DMS53 treated with DMSO at 0.1 percent for 48 hours (cell line): ENCODE measurements around the gene PEX11B.

Experiments
- DNase-seq: peaks from one replicate; lab custom pipeline; 2025; ENCODE audit not compliant: unreplicated experiment; lab: John Stamatoyannopoulos, UW

PEX11B gene

DNA sequence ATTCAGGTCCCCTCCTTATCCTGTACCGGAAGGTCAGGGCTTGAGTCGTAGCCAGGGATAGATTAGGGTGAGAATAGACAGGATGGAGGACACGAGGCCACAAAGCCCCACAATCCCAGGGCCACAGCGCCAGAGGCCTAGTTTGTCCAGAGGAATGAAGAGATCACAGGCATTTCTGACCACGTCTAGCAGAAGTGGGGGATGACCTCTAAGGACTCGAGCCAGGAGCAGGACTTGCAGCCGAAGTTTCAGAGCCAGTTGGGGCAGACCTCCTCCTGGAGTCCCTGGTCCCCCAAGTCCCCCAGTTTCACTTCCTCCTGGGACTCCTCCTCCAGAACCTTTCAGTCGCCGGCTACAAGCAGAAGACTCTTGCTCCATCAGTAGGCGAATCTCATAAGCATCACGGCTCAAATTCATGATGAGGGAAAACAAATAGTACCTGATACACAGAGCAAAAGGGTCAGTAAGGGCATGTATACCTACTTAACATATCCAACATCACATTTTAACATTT, 6.3 kb downstream of the PEX11B start:
- no peak for DNase-seq

DNA sequence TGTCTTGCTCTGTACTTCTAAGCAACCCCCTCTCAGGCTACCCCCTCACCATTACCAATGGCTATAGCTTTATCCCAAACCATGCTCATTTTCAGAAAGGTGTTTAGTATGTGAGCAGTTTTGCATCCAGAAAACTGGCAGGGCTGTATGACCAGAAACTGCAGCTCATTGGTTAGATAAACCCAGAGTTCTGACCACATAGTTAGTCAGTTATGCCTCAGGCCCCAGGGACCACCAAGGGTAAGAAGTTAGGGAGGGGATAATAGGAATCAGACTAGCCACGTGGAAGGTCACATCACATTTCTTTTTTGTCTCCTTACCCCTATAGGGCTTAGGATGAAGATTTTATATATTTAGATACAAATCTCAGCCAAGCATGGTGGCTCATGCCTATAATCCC, 9.9 kb downstream of the PEX11B start:
- DNase-seq = no peak

DNA sequence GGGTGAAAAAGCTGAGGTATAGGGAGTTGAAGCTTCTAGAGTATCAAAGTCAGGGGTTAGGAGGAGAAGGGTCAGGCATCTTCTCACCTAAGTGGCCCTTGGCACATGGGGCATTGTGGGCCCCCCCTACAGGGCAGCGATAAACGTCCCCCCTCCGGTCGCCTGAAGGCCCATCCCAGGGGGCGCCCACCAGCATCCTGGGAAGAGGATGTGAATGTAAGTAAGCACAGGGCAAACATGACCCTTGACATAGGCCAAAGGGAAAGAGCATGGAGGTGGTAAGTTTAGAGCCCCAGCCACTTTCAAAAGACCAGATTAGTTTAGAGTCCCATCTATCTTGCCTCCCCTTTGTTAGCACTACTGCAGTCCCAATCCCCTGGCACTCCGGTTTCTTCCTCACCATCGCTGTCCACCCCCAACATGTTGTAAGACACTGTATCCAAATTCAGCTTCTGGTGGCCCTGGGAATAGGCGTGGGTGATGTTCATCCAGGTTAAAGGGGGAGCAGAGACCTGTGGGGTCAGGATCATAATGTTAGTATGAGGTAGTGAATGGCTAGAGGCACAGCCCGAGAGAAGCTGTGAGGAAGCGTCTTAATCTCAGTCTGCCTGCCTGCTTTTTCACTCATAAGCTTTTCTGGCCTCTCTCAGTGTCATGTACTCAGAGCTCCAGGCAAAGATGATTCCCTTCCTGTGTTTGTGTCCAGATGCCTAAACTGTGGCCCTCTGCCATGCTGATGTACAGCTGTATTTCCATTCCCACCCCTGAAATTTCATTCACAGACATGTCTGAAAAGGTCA, 11.4 kb downstream of the PEX11B start:
- DNase-seq = no peak

DNA sequence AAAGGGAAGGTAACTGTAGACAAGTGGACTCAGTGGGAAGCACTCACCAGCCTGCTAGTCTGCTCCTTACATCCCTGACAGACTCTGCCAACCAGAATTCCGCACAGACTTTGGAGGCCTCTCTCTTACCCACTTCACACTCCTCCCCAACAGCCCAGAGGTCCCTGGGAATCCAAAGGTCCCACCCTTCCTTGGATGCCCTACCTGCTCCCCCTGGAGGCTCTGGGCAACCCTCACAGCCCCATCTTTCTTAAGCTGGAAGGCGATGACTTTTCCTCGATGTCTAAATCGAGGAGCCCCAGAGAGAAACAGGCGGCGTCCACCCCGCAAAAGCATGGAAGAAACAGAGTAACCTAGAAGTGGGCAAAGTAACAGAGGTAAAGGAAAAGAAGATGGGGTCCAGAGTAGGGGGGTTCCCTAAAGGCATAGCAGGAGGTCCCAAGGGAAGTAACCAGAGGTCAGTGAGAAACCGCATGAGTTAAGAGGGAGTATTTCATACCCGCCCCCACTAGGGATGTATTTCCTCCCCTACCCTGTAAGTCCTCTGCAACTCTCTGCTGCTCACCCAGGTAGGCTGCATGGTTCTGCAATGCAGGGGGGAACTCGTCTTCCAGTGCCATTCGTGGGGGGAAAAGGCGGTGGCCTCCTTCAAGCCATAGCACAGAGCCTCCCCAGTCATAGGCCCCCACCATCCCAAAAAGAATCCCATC, 17.1 kb downstream of the PEX11B start:
- DNase-seq = no peak

DNA sequence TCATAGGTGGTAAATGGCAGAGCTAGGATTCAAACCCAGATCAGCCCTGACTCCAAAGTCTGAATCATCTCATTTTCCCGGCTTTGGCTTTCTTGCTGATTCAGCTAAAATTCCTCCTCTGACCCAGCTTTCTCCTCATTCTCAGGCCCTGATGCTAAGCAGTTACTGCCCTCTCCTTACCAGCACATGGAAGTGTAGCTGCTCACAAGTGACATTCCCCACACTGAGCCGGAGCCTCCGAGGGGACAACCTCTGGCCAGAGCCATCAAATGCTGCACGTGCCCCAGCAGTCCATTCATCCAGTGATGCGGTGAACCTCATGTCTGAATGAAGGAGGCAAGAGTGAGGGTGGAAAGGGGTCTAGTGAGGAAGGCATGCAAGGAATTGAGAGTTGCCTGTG, 19.8 kb downstream of the PEX11B start:
- DNase-seq = no peak

DNA sequence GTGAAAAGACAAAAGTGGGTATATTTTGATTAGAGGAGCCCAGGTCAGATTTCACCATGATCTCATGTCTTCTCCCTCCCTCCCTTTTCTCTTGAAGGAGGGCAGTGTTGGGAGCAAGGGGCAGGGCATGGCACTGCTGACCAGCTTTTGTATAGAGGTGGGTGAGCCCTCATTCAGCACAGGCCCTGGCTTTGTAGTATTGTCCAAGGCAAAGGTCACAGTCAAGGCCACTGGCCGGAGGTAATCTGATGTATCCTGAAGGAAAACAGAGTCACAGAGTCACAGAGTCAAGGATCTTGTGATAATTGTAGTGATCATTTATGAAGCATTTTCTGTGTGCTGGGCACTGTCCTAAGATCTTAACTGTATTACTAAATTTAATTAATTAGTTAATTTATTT, 20.5 kb downstream of the PEX11B start:
- no peak for DNase-seq

DNA sequence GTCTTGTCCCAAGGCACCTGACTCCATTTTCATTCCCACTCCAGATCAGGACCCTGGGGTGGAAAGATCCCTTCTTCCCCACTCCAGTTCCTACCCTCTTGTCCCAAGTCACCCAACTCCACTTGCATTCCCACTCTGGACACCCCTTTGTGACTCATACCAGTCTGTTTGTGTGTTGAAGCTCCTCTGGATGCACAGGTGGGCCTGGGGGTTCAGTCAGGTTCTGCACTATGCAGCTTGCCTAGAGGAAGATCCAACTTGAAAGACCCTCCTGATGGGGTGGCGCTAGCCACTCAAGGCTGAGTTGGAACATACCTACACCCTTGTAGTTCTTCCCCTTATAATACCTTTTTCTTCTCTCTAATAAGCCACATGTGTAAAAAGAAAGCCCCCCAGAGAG, 23.0 kb downstream of the PEX11B start:
- DNase-seq = no peak

DNA sequence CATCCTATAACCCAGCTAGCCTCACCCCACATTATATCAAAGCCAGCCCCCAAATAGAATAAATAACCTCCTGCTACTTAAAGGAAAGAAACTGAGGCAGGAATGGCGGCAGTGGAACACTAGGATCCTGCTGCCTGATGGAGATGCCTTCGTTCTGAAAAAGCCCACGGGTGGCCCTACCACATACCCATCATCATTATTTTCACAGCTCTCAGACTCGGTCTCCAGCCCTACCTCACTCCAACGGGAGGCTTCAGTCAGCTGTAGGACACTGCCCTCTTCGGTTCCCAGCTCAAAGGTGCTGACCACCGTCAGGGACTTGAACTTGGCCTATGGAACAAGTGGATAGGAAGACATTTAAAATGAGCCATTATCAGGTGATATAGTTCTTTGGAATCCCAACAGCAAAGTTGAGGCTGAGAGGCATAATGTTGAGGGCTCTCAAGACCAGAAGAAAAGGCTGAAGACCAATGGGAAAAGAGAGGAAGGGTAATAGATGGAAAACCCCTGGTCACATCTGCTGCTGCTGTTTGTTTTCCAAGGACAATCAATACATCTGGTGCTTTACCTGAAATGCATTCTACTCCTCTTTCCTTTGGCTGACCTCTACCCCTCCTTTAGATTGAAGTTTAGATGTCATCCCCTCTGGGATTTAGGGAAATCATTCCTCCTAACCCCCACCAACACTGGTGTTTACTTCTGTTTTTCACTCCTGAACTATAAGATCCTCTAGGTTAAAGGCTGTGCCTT, 25.0 kb downstream of the PEX11B start:
- DNase-seq = no peak

DNA sequence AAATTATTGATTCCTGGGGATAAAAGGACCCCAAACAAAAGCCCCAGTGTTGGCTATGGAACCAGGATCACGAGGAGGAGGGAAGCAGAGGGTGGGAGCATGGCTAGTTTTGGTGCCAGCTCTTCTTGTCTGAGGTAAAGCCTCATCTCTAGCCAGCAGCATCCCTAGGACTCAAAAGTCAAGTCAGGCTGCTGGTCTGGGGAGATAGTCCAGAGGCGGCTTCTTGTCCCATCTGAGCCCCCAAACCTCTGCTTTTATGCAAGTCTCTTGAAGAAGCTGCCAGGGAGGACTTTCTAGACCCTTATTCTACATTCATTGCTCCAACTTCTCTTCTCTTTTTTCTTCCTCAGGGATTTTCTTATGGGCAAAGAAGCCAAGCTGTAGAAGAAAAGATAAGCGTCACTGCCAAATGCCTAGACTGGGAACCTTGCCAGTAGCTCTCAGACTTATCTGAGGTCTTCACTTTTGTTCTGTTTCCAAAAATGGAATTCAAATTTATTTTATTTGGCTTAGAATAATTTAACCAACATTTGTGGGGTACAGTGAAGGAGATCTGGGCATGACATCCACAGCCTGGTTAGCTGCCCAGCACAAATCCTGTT, 25.9 kb downstream of the PEX11B start:
- no peak for DNase-seq

DNA sequence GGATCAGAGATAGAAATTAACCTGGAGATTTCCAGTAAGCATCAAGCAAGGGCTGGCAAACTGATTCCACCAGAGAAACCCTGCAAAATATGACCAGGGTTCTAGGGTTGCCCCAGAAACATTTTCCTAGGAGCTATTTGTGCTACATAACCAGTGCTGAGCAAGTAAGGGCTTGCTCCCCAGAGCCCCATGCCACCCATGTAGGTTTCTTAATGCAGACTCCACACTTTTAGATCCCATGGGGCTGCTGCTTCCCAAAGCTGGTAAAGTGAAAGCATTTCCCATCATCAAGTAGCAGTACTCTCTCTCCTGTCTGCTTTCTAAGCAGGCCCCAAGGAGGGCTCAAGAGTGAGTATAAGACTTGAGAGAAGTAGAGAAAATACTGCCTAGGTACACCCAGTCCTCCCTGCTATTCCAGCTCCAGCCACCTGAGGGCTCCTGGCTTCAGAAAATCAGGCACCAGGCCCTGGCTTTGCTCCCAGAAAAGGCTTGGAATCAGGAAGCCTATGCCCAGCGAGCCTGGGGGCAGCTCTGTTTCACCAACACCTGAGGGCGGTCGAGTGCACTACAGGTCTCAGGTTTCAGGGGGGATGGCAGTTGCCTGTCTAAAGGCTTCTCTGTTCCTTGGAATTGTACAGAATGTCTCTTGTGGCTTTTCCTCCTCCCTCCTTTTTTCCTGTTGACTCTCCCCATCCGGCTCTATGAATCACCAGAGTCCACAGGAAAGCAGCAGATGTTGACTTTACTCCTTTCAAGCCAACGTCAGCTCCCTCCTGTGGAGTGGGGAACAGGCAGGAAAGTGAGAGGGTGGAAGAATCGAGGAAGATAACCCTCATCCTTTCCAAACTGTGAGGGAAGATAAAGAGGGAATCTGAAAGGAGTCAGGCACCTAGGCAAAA, 26.7 kb downstream of the PEX11B start:
- DNase-seq = peak; percentile 96

DNA sequence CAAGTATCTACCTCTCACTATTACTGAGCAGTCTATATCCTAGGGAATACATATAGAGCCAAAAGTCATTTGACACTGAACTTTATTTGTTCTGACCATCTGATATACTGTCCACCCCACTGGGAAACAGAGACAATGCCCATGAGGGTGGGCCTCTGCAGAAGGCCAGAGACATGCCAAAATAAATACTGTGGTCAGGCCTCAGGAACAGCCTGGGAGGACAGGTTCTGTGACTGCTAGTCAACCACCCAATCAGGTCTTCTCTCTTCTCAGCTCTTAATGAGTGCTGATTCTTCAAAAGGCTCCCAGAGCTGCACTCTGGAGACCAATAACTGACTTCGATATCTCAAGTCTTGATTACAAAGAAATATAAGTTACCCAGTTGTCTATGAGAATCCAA, 27.4 kb downstream of the PEX11B start:
- DNase-seq = peak; percentile 45

DNA sequence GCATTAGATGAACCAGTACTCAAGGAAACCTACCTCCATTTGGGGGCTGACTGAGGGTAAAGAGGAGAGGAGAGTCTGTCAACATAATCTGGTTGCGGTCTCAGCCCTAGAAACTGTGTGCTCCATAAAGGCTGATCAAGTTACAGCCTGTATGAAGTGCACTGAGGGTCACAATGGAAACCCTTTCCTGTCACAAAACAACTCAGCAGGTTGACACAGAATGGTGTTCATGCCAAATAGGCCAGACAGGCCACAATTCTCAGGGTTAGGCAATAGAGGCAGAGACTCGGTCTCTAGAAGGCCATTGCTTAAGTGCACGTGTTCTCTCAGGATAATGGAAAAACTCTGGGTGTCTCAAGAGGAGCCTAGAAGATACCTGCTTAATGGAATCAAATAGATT, 28.8 kb downstream of the PEX11B start:
- no peak for DNase-seq

DNA sequence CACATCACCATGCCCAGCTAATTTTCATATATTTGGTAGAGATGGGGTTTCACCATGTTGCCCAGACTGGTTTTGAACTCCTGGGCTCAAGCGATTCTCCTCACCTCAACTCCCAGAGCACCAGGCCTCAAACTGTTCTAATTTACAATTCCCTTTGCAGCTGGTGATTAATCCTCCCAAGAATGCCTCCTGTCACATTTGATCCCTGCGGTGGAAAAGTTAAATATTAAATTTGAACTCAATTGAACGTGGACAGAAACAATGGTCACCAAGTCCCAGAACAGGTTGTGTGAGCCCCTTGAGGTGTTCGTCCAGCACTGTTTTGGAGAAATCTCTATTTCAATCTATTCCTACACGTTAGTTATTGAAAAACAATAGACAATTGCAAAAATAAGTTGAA, 30.9 kb downstream of the PEX11B start:
- peak; percentile 4 for DNase-seq

DNA sequence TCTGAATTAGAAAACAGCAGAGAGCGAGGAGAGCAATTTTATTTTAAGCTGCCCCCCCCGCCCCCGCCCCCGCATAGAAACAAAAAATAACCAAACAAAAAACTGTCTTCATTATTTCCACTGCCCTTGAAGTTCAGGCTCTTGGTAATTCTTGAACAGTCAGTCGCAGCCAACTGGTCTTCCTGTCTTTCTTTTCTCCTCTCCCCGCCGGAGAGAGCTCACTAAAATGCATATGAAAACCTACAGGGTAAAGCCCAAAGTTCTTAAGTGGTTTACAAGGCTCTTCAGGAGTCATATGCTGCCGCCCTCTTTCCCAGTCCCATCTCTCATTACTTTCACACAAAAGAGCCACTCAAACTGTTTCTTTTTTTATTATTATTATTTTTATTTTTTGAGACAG, 31.7 kb downstream of the PEX11B start:
- DNase-seq = no peak

DNA sequence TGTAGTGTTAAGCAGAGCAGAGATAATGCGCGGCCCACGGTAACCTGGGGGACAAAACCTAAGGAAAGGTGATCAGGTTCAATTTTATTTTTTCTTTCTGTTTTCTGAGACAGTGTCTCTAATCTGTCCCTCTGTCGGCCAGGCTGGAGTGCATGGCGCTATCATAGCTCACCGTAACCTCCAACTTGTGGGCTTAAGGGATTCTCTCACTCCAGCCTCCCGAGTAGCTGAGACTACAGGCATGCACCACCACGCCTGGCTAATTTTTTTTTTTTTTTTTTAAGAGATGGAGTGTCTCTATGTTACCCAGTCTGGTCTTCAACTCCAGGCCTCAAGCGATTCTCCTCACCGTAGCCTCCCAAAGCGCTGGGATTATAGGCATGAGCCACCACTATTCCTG, 32.1 kb downstream of the PEX11B start:
- DNase-seq = no peak

DNA sequence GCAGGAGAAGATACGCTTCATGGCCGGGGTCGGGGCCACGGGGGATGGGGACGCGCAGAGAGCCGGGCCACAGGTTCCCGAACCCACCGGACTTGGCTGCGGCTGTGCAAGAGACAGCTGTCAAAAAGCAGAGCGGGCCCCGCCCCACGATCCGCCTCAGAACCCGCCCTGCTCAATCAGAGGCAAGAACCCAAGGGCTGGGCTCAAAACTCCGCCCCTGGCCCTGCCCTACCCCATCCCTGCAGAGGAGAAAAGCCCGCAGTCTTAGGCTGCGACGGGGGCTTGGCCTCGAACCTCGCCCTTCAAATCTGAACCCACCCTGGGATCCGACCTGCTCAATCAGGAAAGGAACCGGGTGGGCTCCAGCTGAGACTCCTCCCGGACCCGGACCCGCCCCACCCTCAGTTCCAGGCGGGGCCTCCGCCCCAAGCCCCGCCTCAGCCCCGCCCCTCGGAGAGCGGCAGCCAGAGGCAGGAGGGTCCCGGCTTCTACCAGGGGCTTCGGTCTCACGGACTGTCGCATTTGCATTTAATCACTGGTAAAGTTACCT, 32.7 kb downstream of the PEX11B start, which contains the start of gene ANKRD35:
Gene ANKRD35, minus strand, starts transcription at position 129 of the 550 bp plus-strand sequence. Its CDS starts 108 bp downstream, at position 21.
- DNase-seq = peak; percentile 52

DNA sequence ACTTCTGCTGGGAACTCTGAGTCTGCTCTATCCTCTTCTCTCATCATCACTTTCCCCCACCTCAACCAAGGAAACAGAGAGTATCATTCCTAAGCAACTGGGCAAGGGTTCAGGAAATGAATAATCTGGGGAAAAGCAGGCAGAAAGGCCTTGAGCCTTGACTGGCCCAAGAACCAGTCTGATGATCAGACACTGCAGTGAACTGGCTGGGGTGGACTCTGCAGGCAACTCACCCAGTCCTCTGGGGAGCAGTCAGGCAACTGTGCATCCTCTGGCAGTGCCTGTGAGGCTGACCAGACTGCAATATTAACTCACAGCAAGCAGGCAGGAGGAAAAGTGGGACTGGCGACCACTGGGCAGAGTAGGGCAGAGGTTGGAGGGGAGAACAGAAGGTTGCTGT, 33.8 kb downstream of the PEX11B start:
- DNase-seq = no peak

DNA sequence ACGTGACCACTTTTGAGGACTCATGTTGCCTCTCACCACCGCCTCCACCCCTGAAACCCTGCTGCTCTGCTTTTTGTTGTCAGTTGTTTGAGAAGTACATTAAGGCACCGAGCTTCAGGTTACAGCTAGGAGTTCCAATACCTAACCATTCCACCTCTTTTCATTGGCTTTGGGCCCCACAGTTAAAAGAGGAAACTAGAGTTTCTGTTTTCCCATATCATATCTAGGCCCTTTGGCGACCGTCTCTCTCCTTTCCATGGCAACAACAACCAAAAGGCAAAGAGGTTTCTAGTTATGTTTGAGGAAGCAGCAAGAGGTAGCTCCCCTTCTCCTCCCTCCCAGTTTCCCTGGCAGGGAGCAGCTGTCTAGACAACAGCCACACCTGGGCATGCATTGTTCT, 38.7 kb downstream of the PEX11B start:
- DNase-seq = no peak

DNA sequence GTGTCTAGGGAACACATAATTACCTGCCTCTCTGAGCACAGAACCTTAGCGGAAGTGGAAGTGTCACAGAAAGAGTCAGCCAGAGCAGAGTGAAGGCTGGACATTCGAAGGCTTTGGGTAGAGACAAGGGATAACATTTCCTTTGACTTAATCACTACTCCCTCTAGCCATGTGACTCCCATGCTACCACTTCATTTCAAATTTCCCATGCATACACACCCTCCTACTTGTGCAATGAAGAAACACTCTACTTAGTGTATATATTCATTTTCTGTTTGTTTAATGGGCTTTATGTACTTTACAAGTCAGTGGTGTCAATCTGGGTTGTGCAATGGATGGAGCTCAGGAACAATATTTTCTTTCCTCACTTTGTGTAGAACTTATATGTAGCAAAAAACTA, 39.8 kb downstream of the PEX11B start:
- no peak for DNase-seq

DNA sequence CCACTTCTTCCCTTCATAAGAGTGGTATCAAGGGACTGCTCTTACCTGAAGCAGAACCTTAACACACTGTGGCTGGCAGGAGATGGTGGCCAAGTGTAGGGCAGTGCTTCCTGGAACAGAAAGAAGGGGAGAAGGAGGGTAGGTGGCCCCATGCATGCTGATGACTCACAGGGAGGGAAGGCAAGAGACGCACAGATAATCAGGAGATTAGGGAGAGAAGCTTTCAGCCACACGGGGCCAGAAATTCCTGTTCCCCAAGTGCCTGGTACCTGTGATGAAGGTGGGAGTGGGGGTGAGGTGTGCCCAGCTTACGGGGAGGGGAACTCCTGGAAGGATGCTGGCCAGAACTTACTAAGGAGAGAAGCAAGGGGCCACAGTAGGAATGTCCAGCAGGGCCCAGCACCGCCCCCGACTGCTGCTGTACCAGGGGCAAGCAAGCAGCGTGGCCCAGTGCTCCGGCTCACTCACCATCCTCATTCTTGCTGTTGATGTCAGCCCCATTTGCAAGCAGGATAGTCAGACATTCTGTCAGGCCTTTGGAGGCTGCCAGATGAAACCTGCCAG, 40.5 kb downstream of the PEX11B start:
- DNase-seq = no peak
